ENCODE measurements around the gene ARHGEF2. TPM values are rescaled to one million over a fixed set of nuclear protein-coding genes. Genes with fewer than 3 reads are reported as not detected.

Gene ARHGEF2
- polyA plus RNA-seq, 1 of the 3 experiments (the other 2 are of a cell fraction) = 50.8 TPM

- TF ChIP-seq REST (IDR thresholded peaks at IDR 0.05; ENCODE audit: low read depth, low read length) = no peak
These were observed 16.4 kb downstream of the ARHGEF2 start (continued) for GRCh38 chr1:155961937-155962336.

GRCh38 chr1:155960081-155960745 lies 18.1 kb downstream of the ARHGEF2 start:
- Histone ChIP-seq H3K9ac (no peak overlapping the region; the same call in 1 of the 2 replicates), H2AFZ (ENCODE audit: low read depth) (no peak overlapping the region), H3K36me3 (replicated peaks in 1 of 2; ENCODE audit: control insufficient read depth in 1 of 2, insufficient read depth in 2 of 2, low read length in 1 of 2) (peaks cover 54 to 72% of the 10 kb centered on the region in 2 experiments), H3F3A (replicated peaks; ENCODE audit: insufficient read depth) (peaks cover 29% of the 10 kb centered on the region), H3K79me2 (ENCODE audit: insufficient read depth) (peaks cover 33% of the 10 kb centered on the region), H4K20me1 (ENCODE audit: insufficient read depth) (peaks cover 6% of the 10 kb centered on the region; the same call in 1 of the 2 replicates), H3K9me3 (no peaks in the 10 kb centered on the region), H3K27me3 (ENCODE audit: insufficient read depth) (no peaks in the 10 kb centered on the region), H3K9me2 (no peaks in the 10 kb centered on the region), H3K4me1 (ENCODE audit: control insufficient read depth in 1 of 2, insufficient read depth in 2 of 2, low read depth in 1 of 2, low read length in 1 of 2) (peaks cover 3 to 17% of the 10 kb centered on the region in 2 experiments; a peak in 2 of 4 replicates), H3K4me3 (ENCODE audit: low read depth in 2 of 2, low read length in 1 of 2) (no peak overlapping the region), H3K27ac (ENCODE audit: low read depth in 2 of 2, low read length in 1 of 2) (peak overlapping the region in 1 of 2 experiments; percentile 23; a peak in 1 of 4 replicates), H3K4me2 (no peak overlapping the region)
- TF ChIP-seq TCF12 (IDR thresholded peaks at IDR 0.05) (no peak), FOXJ3 (CRISPR knock-in tag; IDR thresholded peaks at IDR 0.05) (no peak)
- 94% methylated on average over 3 of the region's 3 CpGs for whole genome bisulfite sequencing (ENCODE audit: low lambda C conversion rate)
- DNase-seq = no peak
- POLR2A ChIA-PET = no interaction called here
- CTCF ChIA-PET = interaction anchor here (1.0 to 1.4 kb wide), 3 partner anchors 14 to 30 kb away, joined by 3 to 4 read pairs (median 3); no protein-coding TSS in a partner anchor

- DNase-seq = no peak
- no peaks in the 10 kb centered on the region for H3K9me3 ChIP-seq
- no peak overlapping the region for H3K9ac ChIP-seq
- WGBS (ENCODE audit: low lambda C conversion rate) = 90% methylated on average over 9 of the region's 12 CpGs
- H3K79me2 ChIP-seq (ENCODE audit: insufficient read depth) = peaks cover 27% of the 10 kb centered on the region; the same call in 1 of the 2 replicates
- no peaks in the 10 kb centered on the region for H3K27me3 ChIP-seq (ENCODE audit: insufficient read depth)
- no peak overlapping the region for H3K27ac ChIP-seq (ENCODE audit: low read depth in 2 of 2, low read length in 1 of 2)
- ChIA-PET CTCF (interaction anchor here (1.0 to 3.3 kb wide), 5 partner anchors 20 to 109 kb away, joined by 3 to 9 read pairs (median 4); partner anchors contain the start of genes ARHGEF2 and KHDC4), POLR2A (interaction anchor here (1.7 kb wide), 1 partner anchor 23 kb away, joined by 4 read pairs; the partner anchor contains the start of gene KHDC4)
- no peaks in the 10 kb centered on the region for H3K9me2 ChIP-seq
- peaks cover 53 to 81% of the 10 kb centered on the region in 2 experiments for H3K36me3 ChIP-seq (replicated peaks in 1 of 2; ENCODE audit: control insufficient read depth in 1 of 2, insufficient read depth in 2 of 2, low read length in 1 of 2)
- H4K20me1 ChIP-seq (ENCODE audit: insufficient read depth) = peaks cover 6% of the 10 kb centered on the region; the same call in 1 of the 2 replicates
- no peak overlapping the region for H3K4me3 ChIP-seq (ENCODE audit: low read depth in 2 of 2, low read length in 1 of 2)
- H3F3A ChIP-seq (replicated peaks; ENCODE audit: insufficient read depth) = peaks cover 26% of the 10 kb centered on the region
- no peak overlapping the region for H2AFZ ChIP-seq (ENCODE audit: low read depth)
- H3K4me1 ChIP-seq (ENCODE audit: control insufficient read depth in 1 of 2, insufficient read depth in 2 of 2, low read depth in 1 of 2, low read length in 1 of 2) = peaks cover 3 to 12% of the 10 kb centered on the region in 2 experiments; a peak in 1 of 4 replicates
- no peak overlapping the region for H3K4me2 ChIP-seq
- TF ChIP-seq GATA2 (CRISPR knock-in tag; IDR thresholded peaks at IDR 0.05) = no peak
- TF ChIP-seq FOSL2 (IDR thresholded peaks at IDR 0.05; ENCODE audit: borderline replicate concordance, low read depth) = no peak
- no peak for TF ChIP-seq EZH2phosphoT487 (IDR thresholded peaks at IDR 0.05; ENCODE audit: borderline replicate concordance, low read depth)
- TF ChIP-seq RAD21 (IDR thresholded peaks at IDR 0.05; ENCODE audit: low read length) = no peak
- no peak for TF ChIP-seq ZBTB33 (IDR thresholded peaks at IDR 0.05; ENCODE audit: borderline replicate concordance, low read depth)
- TF ChIP-seq NRF1 (IDR thresholded peaks at IDR 0.05; ENCODE audit: low read depth, low read length) = no peak
- no peak for TF ChIP-seq MAX (IDR thresholded peaks at IDR 0.05; ENCODE audit: low read depth)
- TF ChIP-seq RCOR1 (IDR thresholded peaks at IDR 0.05; ENCODE audit: low read length) = no peak
- TF ChIP-seq IRF3 (IDR thresholded peaks at IDR 0.05; ENCODE audit: low read depth, low read length) = no peak
- no peak for TF ChIP-seq ELF1 (IDR thresholded peaks at IDR 0.05)
- no peak for TF ChIP-seq RXRA (IDR thresholded peaks at IDR 0.05; ENCODE audit: borderline replicate concordance, low read depth)
- TF ChIP-seq TEAD4 (IDR thresholded peaks at IDR 0.05; ENCODE audit: borderline replicate concordance, insufficient read depth) = no peak
- no peak for TF ChIP-seq PBX3 (IDR thresholded peaks at IDR 0.05)
These were observed 20.9 kb downstream of the ARHGEF2 start for GRCh38 chr1:155957411-155957915.

Data from SK-N-SH (cell line).